Liver (tissue), 3 donors: ENCODE data around the gene FKBP14.

Experiments used
- ATF3 ChIP-seq: IDR thresholded peaks from 2 replicates; pipeline ENCODE4 v1.6.1; 2016; ENCODE audit warnings: antibody characterized with exemption
- CTCF ChIP-seq: fragments of 150-350 bp; IDR thresholded peaks from 2 replicates; pipeline ENCODE4 v1.5.1; 2017; ENCODE audit warnings: improper control_type of control experiment, low read depth, low read length; ENCODE audit not compliant: missing input control
- HNF4A ChIP-seq, 2 donors: conservative IDR thresholded peaks; 2 replicates each; pipeline ENCODE4 v1.6.1; 2016; ENCODE audit warnings: antibody characterized with exemption in 2 of 2, mild to moderate bottlenecking in 2 of 2
- JUND ChIP-seq, 2 donors: IDR thresholded peaks; 2 replicates each; pipeline ENCODE4 v1.6.1; 2016; ENCODE audit warnings: antibody characterized with exemption in 2 of 2
- MAX ChIP-seq: IDR thresholded peaks from 2 replicates; pipeline ENCODE4 v1.6.1; 2016; ENCODE audit warnings: antibody characterized with exemption
- NR2F2 ChIP-seq: IDR thresholded peaks from 2 replicates; pipeline ENCODE4 v1.6.1; 2016; ENCODE audit warnings: antibody characterized with exemption
- TAF1 ChIP-seq: conservative IDR thresholded peaks from 2 replicates; pipeline ENCODE4 v1.6.1; 2016; ENCODE audit warnings: antibody characterized with exemption, mild to moderate bottlenecking
- TF ChIP-seq, protein P1 (sequence below): IDR thresholded peaks from 2 replicates; pipeline ENCODE4 v1.6.1; 2016; ENCODE audit warnings: antibody characterized with exemption, mild to moderate bottlenecking
- donor health status: healthy.
- donor health status: healthy.

DNA sequence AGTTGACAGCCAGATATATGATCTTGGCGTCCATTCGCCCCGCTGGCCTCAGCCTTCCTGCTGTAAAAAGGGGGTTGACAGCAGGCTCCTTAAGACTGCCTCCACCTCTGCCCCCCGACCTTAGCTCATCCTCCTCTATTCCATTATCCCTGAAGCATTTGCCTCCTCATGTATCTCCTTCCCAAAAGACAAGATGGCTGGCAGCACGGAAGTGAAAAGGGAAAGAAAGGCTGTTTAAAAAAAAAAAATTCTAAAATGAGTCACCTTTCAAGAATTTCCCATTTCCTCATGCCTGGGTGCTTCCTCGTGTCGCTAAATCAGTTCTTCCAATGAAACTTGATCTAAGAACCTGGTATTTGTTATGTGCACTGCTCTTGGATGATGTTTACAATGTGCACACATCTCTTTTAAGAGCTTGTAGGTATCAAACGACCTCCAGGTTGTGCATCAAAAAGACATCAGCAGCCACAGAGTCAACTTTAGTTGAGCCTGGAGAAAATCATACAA lies 38.6 kb downstream of the FKBP14 start:
- no peak for TF ChIP-seq CTCF
- TF ChIP-seq, protein P1, sequence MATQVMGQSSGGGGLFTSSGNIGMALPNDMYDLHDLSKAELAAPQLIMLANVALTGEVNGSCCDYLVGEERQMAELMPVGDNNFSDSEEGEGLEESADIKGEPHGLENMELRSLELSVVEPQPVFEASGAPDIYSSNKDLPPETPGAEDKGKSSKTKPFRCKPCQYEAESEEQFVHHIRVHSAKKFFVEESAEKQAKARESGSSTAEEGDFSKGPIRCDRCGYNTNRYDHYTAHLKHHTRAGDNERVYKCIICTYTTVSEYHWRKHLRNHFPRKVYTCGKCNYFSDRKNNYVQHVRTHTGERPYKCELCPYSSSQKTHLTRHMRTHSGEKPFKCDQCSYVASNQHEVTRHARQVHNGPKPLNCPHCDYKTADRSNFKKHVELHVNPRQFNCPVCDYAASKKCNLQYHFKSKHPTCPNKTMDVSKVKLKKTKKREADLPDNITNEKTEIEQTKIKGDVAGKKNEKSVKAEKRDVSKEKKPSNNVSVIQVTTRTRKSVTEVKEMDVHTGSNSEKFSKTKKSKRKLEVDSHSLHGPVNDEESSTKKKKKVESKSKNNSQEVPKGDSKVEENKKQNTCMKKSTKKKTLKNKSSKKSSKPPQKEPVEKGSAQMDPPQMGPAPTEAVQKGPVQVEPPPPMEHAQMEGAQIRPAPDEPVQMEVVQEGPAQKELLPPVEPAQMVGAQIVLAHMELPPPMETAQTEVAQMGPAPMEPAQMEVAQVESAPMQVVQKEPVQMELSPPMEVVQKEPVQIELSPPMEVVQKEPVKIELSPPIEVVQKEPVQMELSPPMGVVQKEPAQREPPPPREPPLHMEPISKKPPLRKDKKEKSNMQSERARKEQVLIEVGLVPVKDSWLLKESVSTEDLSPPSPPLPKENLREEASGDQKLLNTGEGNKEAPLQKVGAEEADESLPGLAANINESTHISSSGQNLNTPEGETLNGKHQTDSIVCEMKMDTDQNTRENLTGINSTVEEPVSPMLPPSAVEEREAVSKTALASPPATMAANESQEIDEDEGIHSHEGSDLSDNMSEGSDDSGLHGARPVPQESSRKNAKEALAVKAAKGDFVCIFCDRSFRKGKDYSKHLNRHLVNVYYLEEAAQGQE = no peak
- TF ChIP-seq TAF1 = no peak
- no peak for TF ChIP-seq MAX
- TF ChIP-seq JUND (IDR thresholded peaks at IDR 0.05) = peak; percentile 31 to 43
- TF ChIP-seq ATF3 = no peak
- no peak for TF ChIP-seq HNF4A (conservative IDR thresholded peaks at IDR 0.05)
- no peak for TF ChIP-seq NR2F2
